Keratinocyte (primary cell): ENCODE data around the gene VN1R5.

ENCODE experiments used
- EZH2 ChIP-seq: IDR thresholded peaks from one replicate; pipeline ENCODE4 v1.6.1; 2012; ENCODE audit warnings: inconsistent platforms, mild to moderate bottlenecking, low read length, moderate library complexity
- TF ChIP-seq, protein P1 (sequence below), 3 experiments: IDR thresholded peaks in 1 of 3; conservative IDR thresholded peaks in 1 of 3; optimal IDR thresholded peaks in 1 of 3; 2 replicates in 2 of 3; 3 replicates in 1 of 3; pipeline versions ENCODE3 to v1.5.1; 2011; ENCODE audit warnings: low read length in 3 of 3, mild to moderate bottlenecking in 3 of 3, moderate library complexity in 2 of 3, control low read depth in 1 of 3, inconsistent platforms in 1 of 3; ENCODE audit not compliant: insufficient read depth in 2 of 3; ENCODE audit errors: extremely low read depth in 1 of 3

DNA sequence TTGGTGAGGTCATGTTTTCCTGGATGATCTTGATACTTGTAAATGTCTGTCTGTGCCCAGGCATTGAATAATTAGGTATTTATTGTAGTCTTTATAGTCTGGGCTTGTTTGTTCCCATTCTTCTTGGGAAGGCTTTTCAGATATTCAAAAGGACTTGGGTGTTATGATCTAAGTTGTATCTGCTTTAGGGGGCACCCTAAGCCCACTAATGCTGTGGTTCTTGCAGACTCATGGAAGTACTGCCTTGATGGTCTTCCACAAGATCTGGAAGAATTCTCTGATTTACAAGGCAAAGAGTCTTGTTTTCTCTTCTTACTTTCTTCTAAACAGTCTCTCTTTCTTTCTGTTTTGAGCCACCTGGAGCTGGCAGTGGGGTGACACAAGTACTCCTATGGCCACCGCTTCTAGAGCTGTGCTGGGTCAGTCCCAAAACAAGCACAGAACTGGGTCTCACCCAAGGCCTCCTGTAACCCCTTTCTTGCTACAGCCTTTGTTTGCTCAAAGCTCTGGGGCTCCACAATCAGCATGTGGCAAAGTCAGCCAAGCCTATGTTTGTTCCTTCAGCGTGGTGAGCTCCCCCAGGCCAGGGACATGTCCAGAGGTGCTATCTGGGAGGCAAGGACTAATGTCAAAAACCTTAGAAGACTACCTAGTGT is 12.6 kb downstream of the VN1R5 start:
- TF ChIP-seq, protein P1, sequence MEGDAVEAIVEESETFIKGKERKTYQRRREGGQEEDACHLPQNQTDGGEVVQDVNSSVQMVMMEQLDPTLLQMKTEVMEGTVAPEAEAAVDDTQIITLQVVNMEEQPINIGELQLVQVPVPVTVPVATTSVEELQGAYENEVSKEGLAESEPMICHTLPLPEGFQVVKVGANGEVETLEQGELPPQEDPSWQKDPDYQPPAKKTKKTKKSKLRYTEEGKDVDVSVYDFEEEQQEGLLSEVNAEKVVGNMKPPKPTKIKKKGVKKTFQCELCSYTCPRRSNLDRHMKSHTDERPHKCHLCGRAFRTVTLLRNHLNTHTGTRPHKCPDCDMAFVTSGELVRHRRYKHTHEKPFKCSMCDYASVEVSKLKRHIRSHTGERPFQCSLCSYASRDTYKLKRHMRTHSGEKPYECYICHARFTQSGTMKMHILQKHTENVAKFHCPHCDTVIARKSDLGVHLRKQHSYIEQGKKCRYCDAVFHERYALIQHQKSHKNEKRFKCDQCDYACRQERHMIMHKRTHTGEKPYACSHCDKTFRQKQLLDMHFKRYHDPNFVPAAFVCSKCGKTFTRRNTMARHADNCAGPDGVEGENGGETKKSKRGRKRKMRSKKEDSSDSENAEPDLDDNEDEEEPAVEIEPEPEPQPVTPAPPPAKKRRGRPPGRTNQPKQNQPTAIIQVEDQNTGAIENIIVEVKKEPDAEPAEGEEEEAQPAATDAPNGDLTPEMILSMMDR (optimal IDR thresholded peaks at IDR 0.05 in 1 of 3, IDR thresholded peaks at IDR 0.05 in 1 of 3, conservative IDR thresholded peaks at IDR 0.05 in 1 of 3; ENCODE audit: extremely low read depth in 1 of 3, insufficient read depth in 2 of 3, low read length in 3 of 3), result no peak
- no peak for TF ChIP-seq EZH2
